Loucy (cell line): ENCODE data around the gene CCDC149.

Source experiments
- CTCF ChIP-seq: fragments of 200-600 bp; sonication (generic); conservative IDR thresholded peaks from 2 replicates; pipeline ENCODE4 v1.5.1; 2014; ENCODE audit warnings: mild to moderate bottlenecking, antibody characterized with exemption, low read length
- EZH2phosphoT487 ChIP-seq: fragments of 200-600 bp; IDR thresholded peaks from 2 replicates; pipeline ENCODE4 v1.6.1; 2018; ENCODE audit warnings: antibody characterized with exemption, mild to moderate bottlenecking, moderate library complexity, borderline replicate concordance

- TF ChIP-seq CTCF: no peak
- no peak for TF ChIP-seq EZH2phosphoT487
Measured at GRCh38 chr4:24914460-24914859, 1.6 kb upstream of the CCDC149 start.
